ENCODE data around the gene OVCA2. TPM values are rescaled to one million over a fixed set of nuclear protein-coding genes. Genes with fewer than 3 reads are reported as not detected.

OVCA2 gene
- total RNA-seq, 2 donors from 2014 or later: 35.5 to 49.8 TPM

- no peak for ATAC-seq
- Mint-ChIP-seq H3K27me3 (no peaks in the 10 kb centered on the region), H3K4me1 (ENCODE audit: low read depth in 2 of 2) (peaks cover 40 to 66% of the 10 kb centered on the region in 2 donors), H3K4me3 (no peak overlapping the region), H3K27ac (no peak overlapping the region), H3K36me3 (no peaks in the 10 kb centered on the region), H3K9me3 (no peaks in the 10 kb centered on the region)
- DNase-seq (ENCODE audit: low spot score): no peak
Observed at GRCh38 chr17:2065949-2066400, 24.2 kb downstream of the OVCA2 start.

- Mint-ChIP-seq H3K36me3 (peaks cover 2% of the 10 kb centered on the region), H3K4me1 (ENCODE audit: low read depth in 2 of 2) (peaks cover 40 to 75% of the 10 kb centered on the region in 2 donors), H3K4me3 (no peak overlapping the region), H3K27ac (no peak overlapping the region), H3K27me3 (no peaks in the 10 kb centered on the region), H3K9me3 (no peaks in the 10 kb centered on the region)
- no peak for DNase-seq (ENCODE audit: low spot score)
- ATAC-seq: no peak
Observed at GRCh38 chr17:2067048-2067561, 25.3 kb downstream of the OVCA2 start.

- H3K4me1 Mint-ChIP-seq (ENCODE audit: low read depth in 2 of 2): peaks cover 35 to 74% of the 10 kb centered on the region in 2 donors
- H3K4me3 Mint-ChIP-seq: no peak overlapping the region
- no peak for DNase-seq (ENCODE audit: low spot score)
- no peaks in the 10 kb centered on the region for H3K27me3 Mint-ChIP-seq
- H3K9me3 Mint-ChIP-seq: no peaks in the 10 kb centered on the region
- peak overlapping the region in 1 of 2 donors; percentile 88 for H3K27ac Mint-ChIP-seq
- ATAC-seq: no peak
- H3K36me3 Mint-ChIP-seq: peaks cover 6% of the 10 kb centered on the region
Observed at GRCh38 chr17:2067608-2068024, 25.8 kb downstream of the OVCA2 start.

GRCh38 chr17:2068031-2068518 is 26.3 kb downstream of the OVCA2 start:
- no peaks in the 10 kb centered on the region for H3K27me3 Mint-ChIP-seq
- no peak overlapping the region for H3K4me3 Mint-ChIP-seq
- peak overlapping the region in 1 of 2 donors; percentile 88 for H3K27ac Mint-ChIP-seq
- ATAC-seq (no peak), DNase-seq (ENCODE audit: low spot score) (no peak)
- H3K4me1 Mint-ChIP-seq (ENCODE audit: low read depth in 2 of 2): peaks cover 32 to 72% of the 10 kb centered on the region in 2 donors
- no peaks in the 10 kb centered on the region for H3K9me3 Mint-ChIP-seq
- peaks cover 6% of the 10 kb centered on the region for H3K36me3 Mint-ChIP-seq

GRCh38 chr17:2068519-2069051 is 26.8 kb downstream of the OVCA2 start:
- H3K4me1 Mint-ChIP-seq (ENCODE audit: low read depth in 2 of 2): peaks cover 32 to 67% of the 10 kb centered on the region in 2 donors
- no peak for DNase-seq (ENCODE audit: low spot score)
- no peaks in the 10 kb centered on the region for H3K9me3 Mint-ChIP-seq
- no peaks in the 10 kb centered on the region for H3K27me3 Mint-ChIP-seq
- H3K36me3 Mint-ChIP-seq: peaks cover 6% of the 10 kb centered on the region
- H3K27ac Mint-ChIP-seq: peak overlapping the region; percentile 16 to 88
- ATAC-seq: peak in 1 of 2 donors; percentile 24
- peak overlapping the region; percentile 66 for H3K4me3 Mint-ChIP-seq

- peaks cover 24 to 55% of the 10 kb centered on the region in 2 donors for H3K4me1 Mint-ChIP-seq (ENCODE audit: low read depth in 2 of 2)
- H3K9me3 Mint-ChIP-seq: no peaks in the 10 kb centered on the region
- DNase-seq (ENCODE audit: low spot score) (no peak), ATAC-seq (peak; percentile 84 to 92)
- peak overlapping the region in 1 of 2 donors; percentile 88 for H3K27ac Mint-ChIP-seq
- H3K27me3 Mint-ChIP-seq: no peaks in the 10 kb centered on the region
- H3K4me3 Mint-ChIP-seq: peak overlapping the region; percentile 83
- H3K36me3 Mint-ChIP-seq: peaks cover 6% of the 10 kb centered on the region
Observed at GRCh38 chr17:2070241-2071023, 28.6 kb downstream of the OVCA2 start.

- Mint-ChIP-seq H3K9me3 (no peaks in the 10 kb centered on the region), H3K36me3 (peaks cover 6% of the 10 kb centered on the region), H3K4me3 (peak overlapping the region; percentile 83), H3K4me1 (ENCODE audit: low read depth in 2 of 2) (peaks cover 27 to 57% of the 10 kb centered on the region in 2 donors), H3K27ac (peak overlapping the region in 1 of 2 donors; percentile 88), H3K27me3 (no peaks in the 10 kb centered on the region)
- DNase-seq (ENCODE audit: low spot score) (no peak), ATAC-seq (no peak)
Observed at GRCh38 chr17:2071024-2071385, 29.2 kb downstream of the OVCA2 start.

GRCh38 chr17:2071455-2072281 is 29.8 kb downstream of the OVCA2 start:
- ATAC-seq: no peak
- Mint-ChIP-seq H3K27me3 (no peaks in the 10 kb centered on the region), H3K36me3 (peaks cover 6% of the 10 kb centered on the region), H3K4me1 (ENCODE audit: low read depth in 2 of 2) (peaks cover 29 to 62% of the 10 kb centered on the region in 2 donors), H3K9me3 (no peaks in the 10 kb centered on the region), H3K4me3 (peak overlapping the region; percentile 83), H3K27ac (peak overlapping the region in 1 of 2 donors; percentile 88)
- DNase-seq (ENCODE audit: low spot score): no peak

- Mint-ChIP-seq H3K36me3 (peaks cover 11% of the 10 kb centered on the region), H3K9me3 (no peaks in the 10 kb centered on the region), H3K27me3 (no peaks in the 10 kb centered on the region), H3K4me1 (ENCODE audit: low read depth in 2 of 2) (peaks cover 32 to 34% of the 10 kb centered on the region in 2 donors), H3K27ac (no peak overlapping the region), H3K4me3 (no peak overlapping the region)
- ATAC-seq (no peak), DNase-seq (ENCODE audit: low spot score) (no peak)
Observed at GRCh38 chr17:2074919-2075318, 33.1 kb downstream of the OVCA2 start.

GRCh38 chr17:2075336-2076086 is 33.7 kb downstream of the OVCA2 start:
- Mint-ChIP-seq H3K9me3 (no peaks in the 10 kb centered on the region), H3K27ac (peak overlapping the region in 1 of 2 donors; percentile 39), H3K36me3 (peaks cover 11% of the 10 kb centered on the region)

GRCh38 chr17:2076087-2076984 is 34.5 kb downstream of the OVCA2 start:
- peaks cover 23 to 24% of the 10 kb centered on the region in 2 donors for H3K4me1 Mint-ChIP-seq (ENCODE audit: low read depth in 2 of 2)
- H3K27me3 Mint-ChIP-seq: no peaks in the 10 kb centered on the region
- DNase-seq (ENCODE audit: low spot score) (no peak), ATAC-seq (no peak)
- H3K27ac Mint-ChIP-seq: peak overlapping the region in 1 of 2 donors; percentile 39
- H3K36me3 Mint-ChIP-seq: peaks cover 11% of the 10 kb centered on the region
- no peaks in the 10 kb centered on the region for H3K9me3 Mint-ChIP-seq
- no peak overlapping the region for H3K4me3 Mint-ChIP-seq

More at GRCh38 chr17:2075336-2076086, 33.7 kb downstream of the OVCA2 start:
- Mint-ChIP-seq H3K4me1 (ENCODE audit: low read depth in 2 of 2) (peaks cover 29 to 30% of the 10 kb centered on the region in 2 donors), H3K27me3 (no peaks in the 10 kb centered on the region), H3K4me3 (no peak overlapping the region)
- DNase-seq (ENCODE audit: low spot score) (no peak), ATAC-seq (peak; percentile 26 to 70)

- no peaks in the 10 kb centered on the region for H3K27me3 Mint-ChIP-seq
- H3K9me3 Mint-ChIP-seq: no peaks in the 10 kb centered on the region
- DNase-seq (ENCODE audit: low spot score): no peak
- H3K36me3 Mint-ChIP-seq: peaks cover 10% of the 10 kb centered on the region
- H3K4me1 Mint-ChIP-seq (ENCODE audit: low read depth in 2 of 2): peaks cover 23 to 30% of the 10 kb centered on the region in 2 donors
- no peak overlapping the region for H3K27ac Mint-ChIP-seq
- no peak overlapping the region for H3K4me3 Mint-ChIP-seq
- ATAC-seq: no peak
Observed at GRCh38 chr17:2077040-2077439, 35.2 kb downstream of the OVCA2 start.

Data from natural killer cell treated with Interleukin-12 subunit alpha and Interleukin-12 subunit beta and Interleukin-15 and Interleukin-18, amount 100 ng/mL, for 72 hours (primary cell).